ENCODE results near the gene RPL22.

Gene RPL22

GRCh38 chr1:6205849-6206519, 6.6 kb upstream of the RPL22 start, which contains the start of gene RNF207:
Gene RNF207, plus strand, starts transcription at chr1:6206119. Its CDS starts 417 bp downstream, at chr1:6206536.
- peak; percentile 15 to 51 (median 16) for DNase-seq (ENCODE audit: low read depth in 3 of 3, low spot score in 1 of 3)

GRCh38 chr1:6202256-6202655, 2.9 kb upstream of the RPL22 start:
- no peak for DNase-seq (ENCODE audit: low read depth in 3 of 3, low spot score in 1 of 3)

- DNase-seq (ENCODE audit: low read depth in 3 of 3, low spot score in 1 of 3) = no peak
Measured at GRCh38 chr1:6200188-6200809, 904 bp upstream of the RPL22 start.

GRCh38 chr1:6198646-6199297, 623 bp downstream of the RPL22 start:
- peak in 1 of 3 donors; percentile 9 for DNase-seq (ENCODE audit: low read depth in 3 of 3, low spot score in 1 of 3)

GRCh38 chr1:6197746-6198427, 1.5 kb downstream of the RPL22 start:
- DNase-seq (ENCODE audit: low read depth in 3 of 3, low spot score in 1 of 3) = no peak

- no peak for DNase-seq (ENCODE audit: low read depth in 3 of 3, low spot score in 1 of 3)
Measured at GRCh38 chr1:6191968-6192367, 7.4 kb downstream of the RPL22 start.

GRCh38 chr1:6188466-6188865, 10.9 kb downstream of the RPL22 start:
- DNase-seq (ENCODE audit: low read depth in 3 of 3, low spot score in 1 of 3) = no peak

- DNase-seq (ENCODE audit: low read depth in 3 of 3, low spot score in 1 of 3) = no peak
Measured at GRCh38 chr1:6185635-6186382, 13.6 kb downstream of the RPL22 start.

GRCh38 chr1:6185151-6185550, 14.2 kb downstream of the RPL22 start:
- no peak for DNase-seq (ENCODE audit: low read depth in 3 of 3, low spot score in 1 of 3)

GRCh38 chr1:6184083-6184783, 15.2 kb downstream of the RPL22 start:
- DNase-seq (ENCODE audit: low read depth in 3 of 3, low spot score in 1 of 3) = no peak

- DNase-seq (ENCODE audit: low read depth in 3 of 3, low spot score in 1 of 3) = no peak
Measured at GRCh38 chr1:6183520-6183989, 15.8 kb downstream of the RPL22 start.

GRCh38 chr1:6181347-6181770, 18.0 kb downstream of the RPL22 start:
- DNase-seq (ENCODE audit: low read depth in 3 of 3, low spot score in 1 of 3) = no peak

GRCh38 chr1:6180707-6181311, 18.6 kb downstream of the RPL22 start:
- DNase-seq (ENCODE audit: low read depth in 3 of 3, low spot score in 1 of 3) = no peak

GRCh38 chr1:6180268-6180706, 19.1 kb downstream of the RPL22 start, which contains the start of gene CHD5:
Gene CHD5, minus strand, starts transcription at chr1:6180321. Its CDS starts 298 bp downstream, at chr1:6180023.
- DNase-seq (ENCODE audit: low read depth in 3 of 3, low spot score in 1 of 3) = no peak

GRCh38 chr1:6179564-6180175, 19.7 kb downstream of the RPL22 start:
- no peak for DNase-seq (ENCODE audit: low read depth in 3 of 3, low spot score in 1 of 3)

GRCh38 chr1:6178751-6179563, 20.4 kb downstream of the RPL22 start:
- no peak for DNase-seq (ENCODE audit: low read depth in 3 of 3, low spot score in 1 of 3)

GRCh38 chr1:6177681-6178380, 21.6 kb downstream of the RPL22 start:
- DNase-seq (ENCODE audit: low read depth in 3 of 3, low spot score in 1 of 3) = no peak

- no peak for DNase-seq (ENCODE audit: low read depth in 3 of 3, low spot score in 1 of 3)
Measured at GRCh38 chr1:6176779-6177178, 22.6 kb downstream of the RPL22 start.
